Lower lobe of right lung (tissue), 2 donors: Measurements from ENCODE around the gene KCNAB3. TPM values are rescaled to one million over a fixed set of nuclear protein-coding genes. Genes with fewer than 3 reads are reported as not detected.

ENCODE experiments used
- ATAC-seq, 2 donors: fragments of 200-7000 bp; cut with Tn5 transposase; one replicate each; pipeline ENCODE4 v1.9.1; 2020 to 2022; ENCODE audit warnings: mild to moderate bottlenecking in 2 of 2, moderate library complexity in 2 of 2
- DNase-seq: peaks from one replicate; pipeline ENCODE4 v3.0.0-alpha.2; 2020
- H3K27ac ChIP-seq: fragments of 200-600 bp; one replicate; pipeline ENCODE4 v1.8.0; 2022
- H3K27me3 ChIP-seq: fragments of 200-600 bp; one replicate; pipeline ENCODE4 v1.8.0; 2022; ENCODE audit warnings: low read depth
- H3K36me3 ChIP-seq: fragments of 200-600 bp; one replicate; pipeline ENCODE4 v1.8.0; 2022; ENCODE audit warnings: mild to moderate bottlenecking
- H3K4me1 ChIP-seq: fragments of 200-600 bp; one replicate; pipeline ENCODE4 v1.8.0; 2022
- H3K4me3 ChIP-seq: fragments of 200-600 bp; one replicate; pipeline ENCODE4 v1.8.0; 2022; ENCODE audit warnings: mild to moderate bottlenecking
- H3K9me3 ChIP-seq: fragments of 200-600 bp; one replicate; pipeline ENCODE4 v1.8.0; 2022
- intact Hi-C: fragments of 100-400 bp; cut with DNase I; formaldehyde crosslinking; loops from one replicate; pipeline ENCODE4 v1.11.0; 2022
- total RNA-seq: library from RNA; stranded (reverse); fragmentation: NEBNext Ultra II Directional; extraction: Animal tissue kit (Norgen Biotek cat#: 25700); gene quantifications from one replicate; pipeline ENCODE4 v1.2.1, GENCODE V29; 2021
- TF ChIP-seq, protein P1 (sequence below): fragments of 200-600 bp; IDR thresholded peaks from one replicate; pipeline ENCODE4 v1.8.0; 2022; ENCODE audit warnings: antibody characterized with exemption, mild to moderate bottlenecking
- donor health status: DM: no; HTN: yes; CAD: no; lungs with severe emphysema.

KCNAB3 gene
- total RNA-seq, 1 donor from 2014 or later = 5.2 TPM

DNA sequence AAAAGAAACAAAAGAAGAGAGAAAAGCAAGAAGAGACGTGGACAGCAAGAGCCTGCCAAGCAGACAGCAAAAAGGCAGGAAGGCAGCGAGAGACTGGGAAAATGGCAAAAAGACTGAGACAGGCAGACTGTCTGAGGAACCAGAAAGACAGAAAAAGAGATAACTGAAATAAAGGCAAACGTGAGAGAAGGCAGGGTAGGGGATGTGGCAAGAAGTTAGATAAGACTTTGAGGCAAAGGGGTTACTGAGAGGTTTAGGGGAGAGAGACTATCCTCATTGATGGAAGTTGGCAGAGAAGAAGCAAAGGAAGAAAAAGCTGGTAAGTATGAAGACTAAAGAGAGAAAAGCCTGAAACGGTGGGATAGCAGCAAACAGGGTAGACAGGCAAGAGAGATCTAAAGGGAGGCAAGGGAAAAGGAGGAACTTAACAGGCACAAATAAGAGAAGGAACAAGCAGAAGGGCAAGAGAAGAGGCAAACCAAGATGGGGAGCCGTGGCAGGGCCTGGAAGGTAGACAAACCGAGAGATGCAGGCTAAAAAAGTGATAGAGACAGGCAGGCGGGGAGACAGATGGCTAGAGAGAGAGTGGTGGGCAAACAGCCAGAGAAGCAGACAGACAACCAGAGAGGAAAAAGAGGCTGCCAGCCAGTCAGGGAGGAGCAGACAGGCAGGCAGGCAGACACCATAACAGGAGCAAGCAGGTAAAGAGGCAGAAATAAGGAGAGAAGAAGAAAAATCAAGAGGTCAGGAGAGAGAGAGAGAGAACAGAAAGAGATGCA is 48.2 kb downstream of the KCNAB3 start:
- TF ChIP-seq, protein P1, sequence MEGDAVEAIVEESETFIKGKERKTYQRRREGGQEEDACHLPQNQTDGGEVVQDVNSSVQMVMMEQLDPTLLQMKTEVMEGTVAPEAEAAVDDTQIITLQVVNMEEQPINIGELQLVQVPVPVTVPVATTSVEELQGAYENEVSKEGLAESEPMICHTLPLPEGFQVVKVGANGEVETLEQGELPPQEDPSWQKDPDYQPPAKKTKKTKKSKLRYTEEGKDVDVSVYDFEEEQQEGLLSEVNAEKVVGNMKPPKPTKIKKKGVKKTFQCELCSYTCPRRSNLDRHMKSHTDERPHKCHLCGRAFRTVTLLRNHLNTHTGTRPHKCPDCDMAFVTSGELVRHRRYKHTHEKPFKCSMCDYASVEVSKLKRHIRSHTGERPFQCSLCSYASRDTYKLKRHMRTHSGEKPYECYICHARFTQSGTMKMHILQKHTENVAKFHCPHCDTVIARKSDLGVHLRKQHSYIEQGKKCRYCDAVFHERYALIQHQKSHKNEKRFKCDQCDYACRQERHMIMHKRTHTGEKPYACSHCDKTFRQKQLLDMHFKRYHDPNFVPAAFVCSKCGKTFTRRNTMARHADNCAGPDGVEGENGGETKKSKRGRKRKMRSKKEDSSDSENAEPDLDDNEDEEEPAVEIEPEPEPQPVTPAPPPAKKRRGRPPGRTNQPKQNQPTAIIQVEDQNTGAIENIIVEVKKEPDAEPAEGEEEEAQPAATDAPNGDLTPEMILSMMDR = no peak
- peaks cover 40% of the 10 kb centered on the region for H3K4me1 ChIP-seq
- H3K27ac ChIP-seq = peak overlapping the region; percentile 18
- DNase-seq (no peak), ATAC-seq (no peak)
- H3K27me3 ChIP-seq = no peaks in the 10 kb centered on the region
- H3K4me3 ChIP-seq = no peak overlapping the region
- H3K9me3 ChIP-seq = no peaks in the 10 kb centered on the region
- peaks cover 21% of the 10 kb centered on the region for H3K36me3 ChIP-seq
- intact Hi-C loops = no loop called here

DNA sequence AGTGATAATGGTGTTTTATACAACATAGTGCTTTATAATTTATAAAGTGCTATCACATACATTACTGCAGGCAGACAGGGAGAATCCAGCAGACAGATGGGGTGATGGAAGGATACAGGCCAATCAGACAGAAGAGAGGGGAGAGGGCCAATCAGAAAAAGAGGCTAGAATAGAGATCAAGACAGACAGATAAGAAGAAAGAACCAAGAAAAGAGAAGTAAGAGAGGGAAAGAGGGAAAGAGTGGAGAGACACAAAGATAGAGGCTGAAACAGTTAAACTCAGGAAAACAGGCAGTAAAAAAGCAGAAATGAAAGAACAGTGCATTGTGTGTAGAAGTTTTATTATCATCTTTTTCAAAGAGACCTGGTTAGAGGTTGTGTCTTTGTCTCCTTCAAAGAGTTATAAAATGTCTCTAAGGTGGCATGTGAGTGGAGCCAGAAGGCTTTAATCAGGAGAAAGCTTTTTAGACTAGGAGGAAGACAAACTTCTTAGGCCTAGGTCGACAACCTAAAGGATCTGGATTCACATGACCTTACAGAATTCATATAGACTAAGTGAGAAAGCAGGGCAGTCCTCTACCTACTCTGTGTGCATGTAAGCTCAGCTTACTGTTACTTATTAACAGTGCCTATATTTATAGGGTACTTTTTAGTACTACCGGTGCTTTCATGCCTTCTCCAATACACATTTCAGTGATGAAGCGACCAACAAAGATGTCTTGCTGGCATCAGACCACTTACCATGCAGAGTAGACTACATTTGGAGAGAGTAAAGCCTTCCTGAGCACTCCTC is 49.4 kb downstream of the KCNAB3 start:
- Histone ChIP-seq H3K27me3 (no peaks in the 10 kb centered on the region), H3K27ac (no peak overlapping the region), H3K36me3 (peaks cover 21% of the 10 kb centered on the region), H3K4me3 (no peak overlapping the region), H3K4me1 (peaks cover 31% of the 10 kb centered on the region), H3K9me3 (no peaks in the 10 kb centered on the region)
- no peak for ATAC-seq
- DNase-seq = no peak
- TF ChIP-seq, protein P1 = no peak
- intact Hi-C loops = no loop called here

DNA sequence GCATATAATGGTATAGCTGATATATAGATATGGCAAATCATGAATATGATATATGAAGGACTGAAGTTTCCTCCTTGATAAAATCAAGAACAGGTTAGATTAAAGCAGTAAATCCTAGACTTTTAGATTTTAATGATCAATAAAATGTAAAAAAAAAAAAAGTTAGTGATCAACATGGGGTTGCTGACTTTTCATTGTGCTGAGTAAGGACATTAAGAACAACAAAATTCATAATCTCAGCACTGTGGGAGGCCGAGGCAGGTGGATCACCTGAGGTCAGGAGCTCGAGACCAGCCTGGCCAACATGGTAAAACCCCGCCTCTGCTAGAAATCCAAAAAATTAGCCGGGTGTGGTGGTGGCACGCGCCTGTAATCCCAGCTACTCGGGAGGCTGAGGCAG is 51.4 kb downstream of the KCNAB3 start:
- DNase-seq (no peak), ATAC-seq (no peak)
- Histone ChIP-seq H3K9me3 (no peaks in the 10 kb centered on the region), H3K27me3 (no peaks in the 10 kb centered on the region), H3K27ac (no peak overlapping the region), H3K4me1 (peaks cover 26% of the 10 kb centered on the region), H3K4me3 (no peak overlapping the region), H3K36me3 (peaks cover 21% of the 10 kb centered on the region)
- intact Hi-C loops = no loop called here
- TF ChIP-seq, protein P1 = no peak

DNA sequence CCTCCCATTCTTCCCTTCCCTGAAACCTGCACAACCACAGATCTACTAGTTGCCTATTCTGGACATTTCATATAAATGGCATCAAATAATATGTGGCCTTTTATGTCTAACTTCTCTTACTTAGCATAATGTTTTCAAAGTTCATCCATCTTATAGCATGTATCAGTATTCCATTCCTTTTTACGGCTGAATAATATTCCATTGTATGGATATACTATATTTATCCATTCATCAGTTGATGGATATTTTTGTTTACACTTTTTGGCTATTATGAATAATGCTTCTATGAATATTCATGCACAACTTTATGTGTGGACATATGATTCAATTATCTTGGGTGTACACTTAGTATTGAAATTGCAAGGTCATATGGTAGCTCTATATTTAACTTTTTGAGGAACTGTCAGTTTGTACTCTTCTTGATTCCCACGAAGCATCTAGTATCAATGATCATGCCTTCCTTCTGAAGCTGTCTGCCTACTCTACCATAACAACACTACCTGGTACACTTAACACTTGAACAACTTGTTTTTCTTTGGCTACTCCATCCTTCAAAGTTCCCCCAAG is 53.8 kb downstream of the KCNAB3 start:
- Histone ChIP-seq H3K9me3 (no peaks in the 10 kb centered on the region), H3K27ac (no peak overlapping the region), H3K4me1 (peaks cover 10% of the 10 kb centered on the region), H3K27me3 (no peaks in the 10 kb centered on the region), H3K4me3 (no peak overlapping the region), H3K36me3 (peaks cover 14% of the 10 kb centered on the region)
- TF ChIP-seq, protein P1 = no peak
- intact Hi-C loops = no loop called here
- ATAC-seq = no peak
- DNase-seq = no peak

DNA sequence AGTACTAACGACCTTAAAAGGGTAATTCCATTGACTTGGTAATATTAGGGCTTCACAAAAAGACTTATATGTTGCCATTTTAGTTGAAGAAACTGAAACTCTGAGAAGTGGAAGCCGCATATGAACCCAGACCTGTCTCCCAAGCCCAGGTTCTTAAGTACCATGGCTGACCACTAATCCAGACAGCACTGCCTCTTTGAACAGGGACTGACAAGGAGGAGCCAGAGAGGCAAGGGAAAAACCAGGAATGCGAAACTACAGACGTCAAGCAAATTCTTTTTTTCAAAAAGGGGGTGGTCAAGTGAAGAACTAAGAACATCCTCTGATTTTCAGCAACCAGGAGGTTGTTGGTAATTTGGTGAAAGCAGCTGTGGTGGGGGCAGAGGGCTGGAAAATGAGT is 56.6 kb downstream of the KCNAB3 start:
- H3K27ac ChIP-seq = no peak overlapping the region
- H3K27me3 ChIP-seq = no peaks in the 10 kb centered on the region
- ATAC-seq = peak in 1 of 2 donors; percentile 82
- H3K4me1 ChIP-seq = peaks cover 15% of the 10 kb centered on the region
- no peak overlapping the region for H3K4me3 ChIP-seq
- DNase-seq = no peak
- peaks cover 4% of the 10 kb centered on the region for H3K36me3 ChIP-seq
- TF ChIP-seq, protein P1 = no peak
- intact Hi-C loops = no loop called here
- no peaks in the 10 kb centered on the region for H3K9me3 ChIP-seq

Other genes with a start within 250 kb of the KCNAB3 start
- 34.8 TPM for gene TP53, start 242.4 kb downstream of the KCNAB3 start, total RNA-seq
- 8.3 TPM for gene WRAP53, start 241.4 kb downstream of the KCNAB3 start, total RNA-seq
- gene EFNB3, start 224.7 kb downstream of the KCNAB3 start, total RNA-seq = 1.6 TPM
- 6.2 TPM for gene DNAH2, start 212.1 kb downstream of the KCNAB3 start, total RNA-seq
- 46.1 TPM for gene KDM6B, start 95.6 kb downstream of the KCNAB3 start, total RNA-seq
- 12.0 TPM for gene TMEM88, start 74.8 kb downstream of the KCNAB3 start, total RNA-seq
- 61.5 TPM for gene NAA38, start 72.3 kb downstream of the KCNAB3 start, total RNA-seq
- gene CYB5D1, start 71.9 kb downstream of the KCNAB3 start, total RNA-seq = 12.6 TPM
- 77.9 TPM for gene CHD3, start 41.1 kb downstream of the KCNAB3 start, total RNA-seq
- gene RNF227, start 13.6 kb downstream of the KCNAB3 start, total RNA-seq = 7.5 TPM
- gene TRAPPC1, start 2.1 kb upstream of the KCNAB3 start, total RNA-seq = 110 TPM
- 56.2 TPM for gene CNTROB, start 2.4 kb upstream of the KCNAB3 start, total RNA-seq
- 3.1 TPM for gene GUCY2D, start 72.8 kb upstream of the KCNAB3 start, total RNA-seq
- 53.5 TPM for gene ALOX15B, start 109.2 kb upstream of the KCNAB3 start, total RNA-seq
- gene ALOX12B, start 157.9 kb upstream of the KCNAB3 start, total RNA-seq = not detected
- gene ALOXE3, start 188.7 kb upstream of the KCNAB3 start, total RNA-seq = not detected
- gene HES7, start 194.2 kb upstream of the KCNAB3 start, total RNA-seq = 0.21 TPM
- 252 TPM for gene PER1, start 222.5 kb upstream of the KCNAB3 start, total RNA-seq
- 77.0 TPM for gene VAMP2, start 233.1 kb upstream of the KCNAB3 start, total RNA-seq
- gene TMEM107, start 246.5 kb upstream of the KCNAB3 start, total RNA-seq = 12.9 TPM